ENCODE measurements around the gene TNIP3.
"Not testable (repeated sequence)": the region's sequence is repeated elsewhere in the genome, so short reads cannot be mapped to it uniquely, and the experiment has no call there.

The TNIP3 gene, protein sequence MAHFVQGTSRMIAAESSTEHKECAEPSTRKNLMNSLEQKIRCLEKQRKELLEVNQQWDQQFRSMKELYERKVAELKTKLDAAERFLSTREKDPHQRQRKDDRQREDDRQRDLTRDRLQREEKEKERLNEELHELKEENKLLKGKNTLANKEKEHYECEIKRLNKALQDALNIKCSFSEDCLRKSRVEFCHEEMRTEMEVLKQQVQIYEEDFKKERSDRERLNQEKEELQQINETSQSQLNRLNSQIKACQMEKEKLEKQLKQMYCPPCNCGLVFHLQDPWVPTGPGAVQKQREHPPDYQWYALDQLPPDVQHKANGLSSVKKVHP

DNA sequence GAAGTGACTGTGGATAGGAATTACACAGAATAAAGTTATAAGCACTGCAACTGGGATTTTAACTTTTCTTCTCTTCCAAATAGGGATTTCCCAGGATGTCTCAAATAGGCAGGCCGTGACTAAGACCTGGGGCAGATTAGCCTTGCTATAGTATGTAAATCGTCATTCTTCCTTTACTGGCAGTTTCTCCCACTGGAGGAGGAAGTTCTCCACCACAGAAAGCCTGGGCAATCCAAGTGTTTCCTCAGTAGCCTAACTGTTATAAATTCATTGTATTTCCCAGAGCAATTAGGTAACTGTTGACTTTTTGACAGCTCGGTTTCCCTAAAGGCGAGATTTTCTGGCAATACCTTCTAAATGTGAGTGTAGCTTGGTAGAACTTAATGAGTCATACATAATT, at the start of gene TNIP3:
Gene TNIP3 (minus strand): TSS at position 31 of the 400 bp plus-strand sequence. CDS start 196 bp downstream, outside the sequence.
- DNase-seq: no peak

DNA sequence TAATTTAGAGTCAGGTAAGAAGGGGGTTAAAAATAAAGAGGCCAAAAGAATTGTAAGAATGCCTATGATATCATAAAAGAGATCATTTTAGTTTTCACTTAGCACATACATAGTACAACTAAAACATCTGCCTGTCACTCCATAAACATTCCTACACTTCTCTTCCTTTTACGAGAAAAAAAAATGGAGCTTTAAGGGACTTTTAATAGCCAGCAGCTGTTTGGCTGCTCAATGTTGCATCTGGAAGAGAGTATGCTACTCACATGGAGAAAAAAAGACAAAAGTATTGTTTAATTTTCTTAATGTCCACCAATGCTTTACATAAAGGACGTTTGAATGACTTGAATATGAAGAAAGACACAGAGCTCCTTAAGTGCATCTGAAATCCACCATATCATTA, 48.7 kb upstream of the TNIP3 start:
- no peak for DNase-seq

DNA sequence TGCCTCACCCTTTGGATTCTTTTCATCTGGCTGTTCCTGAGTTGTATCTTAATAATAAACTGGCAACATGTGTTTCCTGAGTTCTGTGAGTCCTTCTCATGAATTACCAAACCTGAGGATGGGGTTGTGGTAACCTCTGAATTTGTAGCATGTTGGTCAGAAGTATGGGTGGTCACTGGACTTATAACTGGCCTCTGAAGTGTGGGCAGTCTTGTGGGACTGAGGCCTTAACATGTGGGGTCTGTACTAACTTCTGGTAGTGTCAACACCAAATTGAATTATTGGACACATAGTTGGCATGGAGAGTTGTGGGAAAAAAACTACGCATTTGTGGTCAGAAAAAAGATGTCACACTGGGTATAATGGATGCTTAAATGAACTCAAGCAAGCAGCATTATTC, 45.0 kb upstream of the TNIP3 start:
- no peak for DNase-seq

DNA sequence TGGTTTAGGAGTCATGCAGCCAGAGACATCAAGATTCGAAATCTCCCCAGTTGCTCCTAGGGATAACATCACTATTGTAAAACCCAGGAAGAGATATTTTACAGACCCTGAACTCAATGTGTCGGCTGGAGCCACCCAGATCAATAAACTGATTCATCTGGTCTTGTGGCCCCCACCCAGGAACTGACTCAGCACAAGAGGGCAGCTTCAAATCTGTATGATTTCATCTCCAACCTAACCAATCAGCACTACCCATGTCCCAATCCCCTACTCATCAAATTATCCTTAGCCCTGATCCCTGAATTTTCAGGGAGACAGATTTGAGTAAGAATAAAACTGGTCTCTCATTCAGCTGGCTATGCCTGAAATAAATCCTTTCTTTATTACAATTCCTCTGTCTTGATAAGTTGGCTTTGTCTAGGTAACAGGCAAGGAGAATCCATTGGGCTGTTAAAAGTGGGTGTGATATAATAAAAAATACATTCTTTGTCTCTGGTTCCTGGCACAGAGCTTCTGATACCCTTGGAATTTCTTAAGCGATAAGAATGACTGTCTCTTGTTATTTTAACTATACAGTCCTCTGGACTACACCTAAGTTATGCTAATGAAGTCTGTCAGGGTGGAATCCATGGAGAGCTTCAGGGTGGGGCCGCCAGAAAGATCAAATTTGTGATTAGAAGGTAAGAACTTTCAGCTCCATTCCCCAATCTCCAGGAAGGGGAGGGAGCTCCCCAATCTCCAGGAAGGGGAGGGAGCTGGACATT, 44.3 kb upstream of the TNIP3 start:
- DNase-seq: no peak

DNA sequence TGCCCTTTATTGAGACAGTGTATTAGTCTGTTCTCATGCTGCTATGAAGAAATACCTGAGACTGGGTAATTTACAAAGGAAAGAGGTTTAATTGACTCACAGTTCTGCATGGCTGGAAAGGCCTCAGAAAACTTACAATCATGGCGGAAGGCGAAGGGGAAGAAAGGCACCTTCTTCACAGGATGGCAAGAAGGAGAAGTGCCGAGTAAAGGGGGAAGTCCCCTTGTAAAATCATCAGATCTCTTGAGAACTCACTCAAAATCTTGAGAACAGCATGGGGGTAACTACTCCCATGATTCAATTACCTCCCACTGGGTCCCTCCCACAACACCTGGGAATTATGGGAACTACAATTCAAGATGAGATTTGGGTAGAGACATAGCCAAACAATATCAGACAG, 41.7 kb upstream of the TNIP3 start:
- DNase-seq: not testable (repeated sequence)

DNA sequence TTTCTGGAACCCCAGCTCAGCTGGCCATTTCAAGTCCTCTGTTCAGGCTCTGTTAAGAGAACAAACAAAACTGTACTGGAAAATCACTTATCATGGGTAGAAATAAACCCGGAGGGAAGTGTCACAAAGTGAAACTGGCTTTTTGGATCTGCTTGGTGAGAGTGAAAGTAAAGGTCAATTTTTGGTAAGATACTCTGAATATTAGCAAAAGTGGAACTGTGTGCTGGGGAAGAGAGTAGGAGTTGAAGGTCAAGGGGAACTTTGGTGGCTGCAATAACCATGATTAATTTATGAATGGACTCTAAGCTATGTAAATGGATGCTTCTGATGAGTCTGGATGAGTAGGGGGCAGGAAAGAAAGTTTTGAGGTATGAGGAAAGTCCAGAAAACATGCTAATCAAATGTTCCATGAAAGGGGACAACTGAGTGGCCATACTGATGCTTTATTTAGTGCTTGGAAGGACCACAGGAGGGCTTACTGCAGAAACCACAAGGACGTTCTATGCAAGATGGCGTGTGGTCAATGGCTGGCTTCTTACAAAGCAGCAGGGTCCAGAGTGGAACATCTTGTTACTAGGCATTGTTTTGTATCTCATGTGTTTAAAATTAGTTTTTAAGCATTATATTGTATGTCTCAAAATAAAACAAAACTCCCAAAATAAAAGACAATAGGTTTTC, 36.8 kb upstream of the TNIP3 start:
- no peak for DNase-seq

DNA sequence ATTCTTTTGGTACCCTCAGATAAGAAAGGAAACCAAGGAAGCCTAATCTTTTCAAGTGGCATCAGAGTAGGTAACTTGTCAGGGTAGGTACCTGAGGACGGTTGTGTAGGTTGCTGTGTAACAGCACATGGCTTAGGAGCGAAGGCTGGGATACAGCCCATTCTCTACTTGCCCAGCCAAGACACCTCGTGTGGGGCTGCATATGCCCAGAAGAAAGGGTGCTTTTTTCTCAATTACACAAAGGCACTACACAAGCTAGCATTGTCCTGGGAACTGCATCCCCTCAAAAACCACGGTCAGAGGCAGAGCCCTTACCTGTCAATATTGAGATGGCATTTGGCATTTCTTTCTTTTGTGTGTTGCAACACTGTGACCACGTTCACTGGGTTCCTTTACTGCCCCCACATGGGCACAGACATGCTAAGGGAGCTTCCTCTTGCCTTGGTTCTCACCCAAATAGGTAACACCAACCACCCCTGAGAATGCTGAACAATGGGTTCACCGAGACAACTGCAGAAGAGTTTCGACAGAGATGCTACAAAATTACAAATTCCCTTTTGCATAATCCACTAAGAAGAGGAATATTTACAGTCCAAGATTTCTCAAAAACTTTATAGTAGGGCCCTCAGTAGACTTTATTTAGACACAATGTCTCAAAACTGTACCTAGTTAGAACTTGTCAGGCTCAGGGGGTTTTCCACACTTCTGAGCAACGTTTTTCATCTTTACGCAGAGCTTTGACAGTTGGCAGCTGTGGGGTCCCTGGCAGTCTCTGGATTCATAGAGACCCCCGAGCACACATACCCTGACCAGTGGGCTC, 35.8 kb upstream of the TNIP3 start:
- DNase-seq: no peak

DNA sequence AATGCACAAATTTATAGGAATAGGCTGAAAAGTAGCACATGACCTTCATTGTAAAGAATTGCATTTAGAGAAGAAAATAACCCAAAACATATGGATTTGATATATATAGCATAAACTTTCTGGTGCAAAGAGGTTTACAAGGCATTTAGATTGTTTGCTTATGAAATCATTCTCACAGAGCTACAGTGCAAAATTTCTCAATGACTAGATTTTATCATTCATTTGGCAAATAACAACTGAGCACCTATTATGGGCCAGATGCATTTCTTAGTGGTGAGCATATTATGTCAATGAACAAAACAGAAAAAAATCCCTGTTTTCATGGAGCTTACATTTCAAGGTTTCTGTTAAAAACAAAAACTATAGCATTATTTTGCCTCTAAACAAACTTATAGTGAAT, 34.1 kb upstream of the TNIP3 start:
- no peak for DNase-seq

DNA sequence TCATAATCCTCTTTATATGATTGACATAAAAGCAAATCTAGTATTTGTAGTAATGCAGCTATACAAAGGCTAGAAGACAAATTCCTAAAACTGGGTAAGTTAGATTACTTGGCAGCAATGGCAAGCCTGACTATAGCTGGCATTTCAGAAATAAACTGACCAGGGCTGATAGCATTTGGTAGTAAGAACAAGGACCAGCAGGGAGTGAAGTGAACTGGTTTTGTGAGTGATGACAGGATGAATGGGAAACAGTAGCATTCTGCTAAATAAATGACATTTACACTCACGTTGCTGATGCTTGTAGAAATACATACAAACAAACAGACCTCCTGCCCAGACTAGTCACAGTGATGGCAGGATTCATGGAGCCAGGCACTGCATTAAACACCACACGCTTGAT, 31.5 kb upstream of the TNIP3 start:
- no peak for DNase-seq

DNA sequence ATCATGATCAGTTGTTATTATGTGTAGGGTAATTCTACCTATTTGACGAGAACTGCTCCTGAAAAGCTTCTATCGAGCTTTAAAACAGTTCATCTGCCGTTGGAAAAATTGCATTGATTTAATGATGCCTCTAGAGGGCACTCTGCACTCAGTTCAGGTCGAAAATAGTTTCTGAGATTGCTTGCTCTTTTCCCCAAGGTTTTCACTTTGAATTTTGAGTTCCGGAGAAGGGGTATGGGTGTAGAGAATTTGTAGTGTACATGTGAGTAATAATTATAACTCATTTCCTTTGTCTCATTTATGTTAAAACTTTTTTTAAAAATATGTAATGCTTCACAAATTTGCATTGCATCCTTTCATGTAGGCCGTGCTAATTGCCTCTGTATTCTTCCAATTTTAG, 28.4 kb upstream of the TNIP3 start:
- peak in 1 of 2 experiments; percentile 36 for DNase-seq

DNA sequence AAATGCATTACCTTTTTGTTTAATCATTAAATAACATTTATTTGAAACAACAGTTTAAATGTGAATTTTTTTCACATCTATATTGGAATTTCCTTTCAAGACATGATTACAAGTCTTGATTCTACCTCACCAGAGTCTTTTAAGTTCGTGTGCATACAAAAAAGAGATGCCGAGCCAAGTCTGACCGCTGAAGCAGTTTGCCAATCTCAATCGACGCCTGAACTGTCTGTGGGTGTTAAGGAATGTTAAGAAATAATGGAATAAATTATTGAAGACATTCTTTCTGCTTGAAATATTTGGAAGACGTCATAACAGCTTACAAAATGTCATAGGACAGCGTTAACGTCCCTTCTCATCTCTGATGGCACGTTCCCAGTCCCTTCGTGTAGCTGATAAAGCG, 27.9 kb upstream of the TNIP3 start:
- no peak for DNase-seq

DNA sequence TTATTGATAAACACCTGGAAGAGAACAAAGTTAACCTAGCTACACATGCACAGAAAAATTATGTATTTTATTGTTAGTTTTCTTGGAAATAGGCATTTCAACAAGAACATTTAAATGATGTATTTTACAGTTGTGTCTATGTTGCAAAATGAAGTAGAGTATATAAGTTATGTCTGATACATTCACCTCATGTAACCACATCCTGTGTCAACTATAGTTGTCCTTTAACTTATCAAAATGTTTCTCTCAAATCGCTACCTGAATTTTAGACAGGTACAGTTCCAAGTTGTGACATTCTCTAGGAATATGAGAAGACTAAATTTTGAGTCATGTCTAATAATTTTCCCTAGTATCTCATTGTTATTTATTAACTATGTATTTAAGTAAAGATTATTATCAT, 27.2 kb upstream of the TNIP3 start:
- DNase-seq: no peak

DNA sequence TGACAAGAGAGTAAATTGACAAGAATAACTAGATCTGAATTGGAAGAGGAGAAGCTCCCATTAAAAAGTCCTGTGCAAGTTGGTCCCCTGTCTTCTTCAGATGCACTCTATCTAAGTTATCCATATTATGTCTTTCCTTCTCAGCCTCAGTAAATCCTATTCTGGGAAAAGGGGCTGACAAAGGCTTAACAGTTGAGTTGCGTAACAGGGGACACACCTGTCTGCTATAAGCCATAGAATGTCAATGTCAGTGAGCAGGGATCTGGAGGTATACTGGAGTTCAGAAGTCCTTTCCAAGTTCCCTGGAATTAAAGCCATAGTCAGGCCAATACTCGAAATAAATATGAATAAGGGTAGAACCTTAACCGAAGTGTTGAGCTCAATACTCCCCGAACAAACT, 26.3 kb upstream of the TNIP3 start:
- no peak for DNase-seq

DNA sequence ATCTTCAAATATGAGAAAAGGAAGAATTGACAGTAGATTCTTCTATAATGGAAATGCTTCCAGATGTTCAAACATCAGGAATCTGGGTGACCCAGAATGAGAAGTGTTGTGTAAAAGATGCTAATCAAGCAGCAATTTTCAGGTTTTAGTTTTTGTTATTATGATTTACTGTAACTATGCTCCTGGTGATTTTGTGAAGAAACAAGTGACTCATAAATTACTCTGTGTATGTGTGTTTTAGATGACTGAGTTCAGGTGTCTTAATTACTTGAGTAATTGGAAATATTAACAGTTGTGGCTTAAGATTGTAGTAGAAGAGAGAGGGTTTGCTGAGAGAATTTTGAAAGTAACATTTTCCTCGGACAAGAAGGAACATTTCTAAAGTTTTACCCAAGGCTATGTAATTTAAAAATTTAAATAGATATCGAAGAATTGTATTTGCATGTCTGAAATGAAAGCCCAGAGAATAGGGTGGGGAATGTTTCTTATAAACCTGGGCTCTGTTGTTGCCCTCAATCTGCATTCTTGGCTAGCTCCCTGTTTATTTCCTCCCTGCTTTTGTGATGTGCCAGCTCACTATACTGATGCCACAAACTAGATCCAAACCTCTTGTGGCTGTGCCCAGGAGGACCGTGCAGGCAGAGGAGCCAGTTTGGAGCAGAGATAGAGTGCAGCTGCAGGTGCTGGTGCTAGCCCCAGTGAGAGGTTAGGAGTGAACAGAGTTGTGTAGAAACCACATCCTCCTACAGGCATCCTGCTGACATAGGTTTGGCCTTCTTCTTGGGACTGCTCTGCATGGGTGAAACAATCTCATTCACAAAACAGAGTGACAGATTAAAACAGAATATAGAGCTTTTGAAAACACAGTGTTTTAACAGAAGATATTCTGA, 25.4 kb upstream of the TNIP3 start:
- no peak for DNase-seq

DNA sequence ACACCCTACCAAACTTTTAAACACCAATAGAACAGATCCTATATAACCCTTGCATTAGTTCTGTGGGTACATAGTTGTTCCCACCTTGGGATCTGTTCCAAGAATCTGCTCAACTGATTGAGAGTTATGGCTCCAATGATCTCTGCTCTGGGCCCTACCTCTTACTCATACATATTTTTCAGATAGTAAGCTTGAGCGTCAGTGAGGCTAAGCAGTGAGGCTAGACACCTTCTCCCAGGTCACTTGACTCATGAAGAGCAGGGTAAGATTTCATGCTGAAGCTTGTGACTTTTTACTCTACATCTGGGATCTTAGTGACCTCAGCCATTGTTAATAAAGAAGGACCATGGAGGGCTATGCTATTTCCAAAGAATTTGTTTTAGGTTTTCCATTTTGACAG, 23.1 kb upstream of the TNIP3 start:
- no peak for DNase-seq

DNA sequence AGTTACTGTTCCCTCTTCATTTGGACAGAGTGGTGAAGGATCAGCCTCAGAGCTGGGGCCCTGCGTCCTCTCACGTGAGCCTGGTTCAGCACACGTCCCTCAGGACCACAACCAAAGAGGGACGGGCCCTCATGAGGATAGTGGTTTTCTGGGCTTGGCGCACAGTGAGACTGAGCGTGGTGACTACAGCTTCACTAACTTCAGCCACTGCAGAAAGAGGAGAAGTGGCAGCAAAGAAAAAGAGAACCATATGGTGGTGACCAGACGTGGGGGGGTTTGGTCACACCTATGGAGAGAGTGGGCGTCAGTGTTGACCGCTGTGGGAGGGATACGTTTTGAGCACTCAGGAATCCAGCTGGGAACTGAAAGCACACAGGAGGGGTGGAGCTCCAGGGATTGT, 21.8 kb upstream of the TNIP3 start:
- no peak for DNase-seq

DNA sequence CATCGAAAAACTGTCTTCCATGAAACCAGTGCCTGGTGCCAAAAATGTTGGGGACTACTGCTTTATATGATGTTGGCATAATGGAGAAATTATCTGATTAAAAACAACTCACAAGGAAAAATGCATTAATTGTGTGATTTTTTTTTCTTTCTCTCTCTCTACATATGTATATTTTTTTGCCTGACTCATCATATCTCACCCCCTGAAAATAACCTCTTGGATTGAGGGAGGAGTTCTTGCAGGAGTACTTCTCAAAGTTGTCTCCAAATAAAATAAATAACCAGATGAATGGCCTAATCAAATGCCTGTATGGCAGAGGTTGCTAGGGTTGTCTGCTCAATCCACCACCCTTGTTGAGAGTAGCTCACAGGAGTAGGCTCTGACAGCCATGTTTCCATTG, 19.9 kb upstream of the TNIP3 start:
- DNase-seq: no peak

DNA sequence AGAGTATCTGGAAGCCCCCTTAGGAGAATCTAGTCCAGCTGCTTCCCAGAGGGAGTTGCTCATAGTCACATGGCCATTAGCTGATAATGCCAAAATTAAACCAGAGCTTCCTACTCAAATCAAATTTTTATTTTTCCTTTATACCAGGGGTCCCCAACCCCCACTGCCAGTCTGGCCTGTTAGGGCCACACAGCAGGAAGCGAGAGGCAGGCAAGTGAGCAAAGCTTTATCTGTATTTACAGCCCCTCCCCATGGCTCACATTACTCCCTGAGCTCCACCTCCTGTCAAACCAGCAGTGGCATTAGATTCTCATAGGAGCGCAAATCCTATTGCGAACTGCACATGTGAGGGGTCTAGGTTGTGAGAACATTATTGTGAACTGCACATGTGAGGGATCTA, 19.2 kb upstream of the TNIP3 start:
- no peak for DNase-seq

DNA sequence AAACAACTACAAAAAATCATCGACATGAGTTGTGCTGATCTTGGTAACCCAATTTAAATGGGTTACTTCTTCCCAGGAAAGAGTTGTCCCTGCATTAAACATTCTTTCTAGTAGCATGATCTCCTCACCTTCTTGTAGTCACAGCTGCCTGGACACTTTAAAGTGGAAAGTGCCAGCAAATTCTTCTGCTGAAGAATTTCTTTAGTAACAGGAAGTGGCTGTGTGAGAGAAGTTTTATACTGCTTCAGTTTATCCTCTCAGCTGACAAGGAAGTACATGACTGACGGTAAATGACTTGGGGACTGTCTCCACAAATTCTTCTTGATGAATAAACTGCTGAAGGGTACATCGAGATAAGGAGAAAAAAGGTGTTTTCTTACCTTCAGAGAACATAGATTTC, 18.2 kb upstream of the TNIP3 start:
- no peak for DNase-seq

DNA sequence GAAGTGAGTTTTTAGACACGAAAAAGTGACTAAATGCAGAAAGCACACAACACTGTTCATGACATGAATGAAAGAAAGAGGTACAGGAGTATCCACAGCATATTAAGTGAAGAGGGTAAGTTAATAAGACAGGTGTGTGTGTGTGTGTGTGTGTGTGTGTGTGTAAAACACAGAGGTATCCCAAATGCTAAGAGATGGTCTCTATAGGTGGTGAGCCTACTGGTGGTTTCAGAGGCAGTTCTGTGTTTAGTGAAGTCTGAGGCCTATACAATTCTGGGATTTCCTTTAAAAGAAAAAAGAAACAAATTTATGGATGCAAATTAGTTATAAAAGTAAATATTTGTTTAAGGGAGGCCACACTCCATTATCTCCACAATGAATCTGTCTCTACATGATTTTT, 17.4 kb upstream of the TNIP3 start:
- DNase-seq: peak in 1 of 2 experiments; percentile 4

DNA sequence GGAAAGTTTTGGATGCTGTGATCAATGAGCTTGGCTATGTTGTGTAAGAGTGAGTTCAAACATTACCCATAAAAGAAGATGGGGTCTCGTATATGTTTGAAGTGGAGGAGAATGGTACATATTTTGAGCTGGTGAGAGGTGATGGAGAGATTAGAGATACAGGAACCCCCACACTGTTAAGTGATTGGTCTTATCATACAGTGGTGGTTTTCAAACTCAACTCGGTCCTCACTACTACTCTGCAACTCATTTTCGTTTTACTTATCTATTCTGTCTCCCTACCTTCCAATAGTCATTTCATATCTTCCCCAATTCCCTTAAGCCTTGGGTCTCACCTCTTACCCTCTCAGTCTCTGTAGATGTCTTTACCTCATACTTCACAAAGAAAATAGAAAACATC, 16.4 kb upstream of the TNIP3 start:
- no peak for DNase-seq

Measured in NCI-H526 (cell line).